ENCODE data around the gene GAPVD1.
"Not testable (repeated sequence)": the region's sequence is repeated elsewhere in the genome, so short reads cannot be mapped to it uniquely, and the experiment has no call there.

Gene GAPVD1, protein sequence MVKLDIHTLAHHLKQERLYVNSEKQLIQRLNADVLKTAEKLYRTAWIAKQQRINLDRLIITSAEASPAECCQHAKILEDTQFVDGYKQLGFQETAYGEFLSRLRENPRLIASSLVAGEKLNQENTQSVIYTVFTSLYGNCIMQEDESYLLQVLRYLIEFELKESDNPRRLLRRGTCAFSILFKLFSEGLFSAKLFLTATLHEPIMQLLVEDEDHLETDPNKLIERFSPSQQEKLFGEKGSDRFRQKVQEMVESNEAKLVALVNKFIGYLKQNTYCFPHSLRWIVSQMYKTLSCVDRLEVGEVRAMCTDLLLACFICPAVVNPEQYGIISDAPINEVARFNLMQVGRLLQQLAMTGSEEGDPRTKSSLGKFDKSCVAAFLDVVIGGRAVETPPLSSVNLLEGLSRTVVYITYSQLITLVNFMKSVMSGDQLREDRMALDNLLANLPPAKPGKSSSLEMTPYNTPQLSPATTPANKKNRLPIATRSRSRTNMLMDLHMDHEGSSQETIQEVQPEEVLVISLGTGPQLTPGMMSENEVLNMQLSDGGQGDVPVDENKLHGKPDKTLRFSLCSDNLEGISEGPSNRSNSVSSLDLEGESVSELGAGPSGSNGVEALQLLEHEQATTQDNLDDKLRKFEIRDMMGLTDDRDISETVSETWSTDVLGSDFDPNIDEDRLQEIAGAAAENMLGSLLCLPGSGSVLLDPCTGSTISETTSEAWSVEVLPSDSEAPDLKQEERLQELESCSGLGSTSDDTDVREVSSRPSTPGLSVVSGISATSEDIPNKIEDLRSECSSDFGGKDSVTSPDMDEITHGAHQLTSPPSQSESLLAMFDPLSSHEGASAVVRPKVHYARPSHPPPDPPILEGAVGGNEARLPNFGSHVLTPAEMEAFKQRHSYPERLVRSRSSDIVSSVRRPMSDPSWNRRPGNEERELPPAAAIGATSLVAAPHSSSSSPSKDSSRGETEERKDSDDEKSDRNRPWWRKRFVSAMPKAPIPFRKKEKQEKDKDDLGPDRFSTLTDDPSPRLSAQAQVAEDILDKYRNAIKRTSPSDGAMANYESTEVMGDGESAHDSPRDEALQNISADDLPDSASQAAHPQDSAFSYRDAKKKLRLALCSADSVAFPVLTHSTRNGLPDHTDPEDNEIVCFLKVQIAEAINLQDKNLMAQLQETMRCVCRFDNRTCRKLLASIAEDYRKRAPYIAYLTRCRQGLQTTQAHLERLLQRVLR (N-terminal part only)

GRCh38 chr9:125261501-125262293 lies at the start of gene GAPVD1:
TSS of gene GAPVD1 (plus strand) at chr9:125261826. CDS start at chr9:125298922, 37,096 bp downstream.
- DNase-seq (ENCODE audit: low read depth) = peak; percentile 78

GRCh38 chr9:125214186-125214585 lies 47.4 kb upstream of the GAPVD1 start:
- no peak for DNase-seq (ENCODE audit: low read depth)

- no peak for DNase-seq (ENCODE audit: low read depth)
Measured at GRCh38 chr9:125218621-125219020, 43.0 kb upstream of the GAPVD1 start.

DNA sequence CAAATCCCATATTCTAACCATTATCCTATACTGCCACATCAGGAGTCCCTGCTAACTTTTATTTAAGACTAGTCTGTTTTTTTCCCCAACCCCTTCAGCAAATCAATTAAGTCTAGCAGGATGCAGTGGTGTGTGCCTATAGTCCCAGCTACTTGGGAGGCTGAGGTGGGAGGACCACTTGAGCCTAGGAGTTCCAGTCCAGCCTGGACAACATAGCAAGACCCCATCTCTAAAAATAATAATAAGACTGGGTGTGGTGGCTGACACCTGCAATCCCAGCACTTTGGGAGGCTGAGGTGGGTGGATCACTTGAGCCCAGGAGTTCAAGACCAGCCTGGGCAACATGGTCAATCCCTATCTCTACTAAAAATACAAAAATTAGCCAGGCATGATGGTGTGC lies 36.8 kb upstream of the GAPVD1 start:
- DNase-seq (ENCODE audit: low read depth) = not testable (repeated sequence)

- DNase-seq (ENCODE audit: low read depth) = no peak
Measured at GRCh38 chr9:125227761-125228160, 33.9 kb upstream of the GAPVD1 start.

DNA sequence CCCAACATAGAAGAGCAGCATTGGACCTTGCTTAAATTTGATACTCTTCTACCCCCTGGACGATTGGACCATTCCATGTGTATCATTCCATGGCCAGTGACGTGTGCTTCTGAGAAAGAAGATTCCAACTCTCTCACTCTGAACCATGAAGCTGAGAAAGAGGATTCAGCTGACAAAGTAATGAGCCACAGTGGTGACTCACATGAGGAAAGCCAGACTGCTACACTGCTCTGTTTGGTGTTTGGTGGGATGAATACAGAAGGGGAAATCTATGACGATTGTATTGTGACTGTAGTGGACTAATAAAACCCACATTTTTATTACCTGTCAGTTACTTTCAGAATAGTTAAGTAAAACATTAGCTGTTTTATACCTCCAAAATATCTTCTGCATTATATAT lies 27.9 kb upstream of the GAPVD1 start:
- DNase-seq (ENCODE audit: low read depth) = no peak

DNA sequence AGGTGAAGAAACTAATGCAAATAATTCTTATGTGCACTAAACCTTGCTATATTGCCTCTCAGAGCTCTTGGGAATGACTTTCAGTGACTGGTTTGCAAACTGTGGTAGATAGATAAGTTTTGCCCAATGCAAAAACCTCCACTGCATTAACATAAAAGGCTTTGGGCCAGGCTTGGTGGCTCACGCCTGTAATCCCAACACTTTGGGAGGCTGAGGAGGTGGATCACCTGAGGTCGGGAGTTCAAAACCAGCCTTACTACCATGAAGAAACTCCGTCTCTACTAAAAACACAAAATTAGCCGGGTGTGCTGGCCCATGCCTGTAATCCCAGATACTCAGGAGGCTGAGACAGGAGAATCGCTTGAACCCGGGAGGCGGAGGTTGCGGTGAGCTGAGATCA lies 27.5 kb upstream of the GAPVD1 start:
- DNase-seq (ENCODE audit: low read depth) = not testable (repeated sequence)

- no peak for DNase-seq (ENCODE audit: low read depth)
Measured at GRCh38 chr9:125235804-125236519, 25.7 kb upstream of the GAPVD1 start.

- not testable (repeated sequence) for DNase-seq (ENCODE audit: low read depth)
Measured at GRCh38 chr9:125236520-125237159, 25.0 kb upstream of the GAPVD1 start.

GRCh38 chr9:125238127-125238914 lies 23.3 kb upstream of the GAPVD1 start:
- DNase-seq (ENCODE audit: low read depth) = no peak

GRCh38 chr9:125238915-125239446 lies 22.6 kb upstream of the GAPVD1 start:
- no peak for DNase-seq (ENCODE audit: low read depth)

DNA sequence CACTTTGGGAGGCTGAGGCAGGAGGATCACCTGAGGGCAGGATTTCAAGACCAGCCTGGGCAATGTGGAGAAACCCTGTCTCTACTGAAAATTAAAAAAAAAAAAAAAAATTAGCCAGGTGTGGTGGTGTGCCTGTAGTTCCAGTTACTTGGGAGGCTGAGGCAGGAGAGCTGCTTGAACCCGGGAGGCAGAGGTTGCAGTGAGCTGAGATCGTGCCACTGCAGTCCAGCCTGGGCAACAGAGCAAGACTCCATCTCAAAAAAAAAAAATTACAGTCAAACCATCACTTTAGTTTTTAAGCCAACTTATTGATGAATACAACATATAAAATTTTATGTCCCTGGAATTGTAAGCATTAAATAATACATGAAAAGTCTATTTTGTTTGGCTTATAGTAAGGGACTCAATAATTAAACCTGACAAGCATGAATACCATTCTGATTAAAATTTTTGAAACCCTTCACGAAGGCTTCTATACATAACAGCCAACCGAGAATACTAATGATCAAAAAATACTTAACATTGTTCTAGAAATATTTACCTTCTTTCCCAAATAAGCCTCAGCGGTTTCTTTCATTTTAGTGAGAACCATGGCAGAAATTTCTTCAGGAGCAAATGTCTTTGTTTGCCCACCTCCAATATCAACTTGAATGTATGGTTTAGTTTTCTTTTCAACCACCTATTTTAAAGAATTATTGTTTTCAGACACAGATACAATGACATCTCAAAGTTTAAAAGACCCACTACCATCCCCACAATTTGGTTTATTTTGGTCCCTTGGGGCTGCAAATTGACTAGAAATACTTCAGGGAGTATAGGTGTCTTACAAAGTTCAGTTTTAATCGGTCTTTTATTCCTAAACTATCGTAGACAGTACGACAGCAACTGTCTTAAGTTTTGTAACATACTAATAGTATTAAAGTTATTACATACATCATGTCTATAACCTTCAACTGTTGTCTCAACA lies 21.7 kb upstream of the GAPVD1 start:
- DNase-seq (ENCODE audit: low read depth) = no peak

DNA sequence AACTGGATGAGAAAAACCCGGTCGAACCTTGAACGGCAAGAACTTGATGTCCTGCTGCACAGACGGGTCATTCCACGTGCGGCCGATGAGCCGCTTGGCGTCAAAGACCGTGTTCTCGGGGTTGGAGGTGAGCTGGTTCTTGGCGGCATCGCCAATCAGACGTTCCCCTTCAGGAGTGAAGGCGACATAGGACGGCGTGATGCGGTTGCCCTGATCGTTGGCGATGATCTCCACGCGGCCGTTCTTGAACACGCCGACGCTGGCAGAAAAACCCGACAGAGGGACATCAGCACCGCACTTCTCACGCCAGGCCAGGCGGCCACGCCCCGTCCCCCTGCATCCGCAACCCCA lies 21.0 kb upstream of the GAPVD1 start:
- DNase-seq (ENCODE audit: low read depth) = peak; percentile 4

DNA sequence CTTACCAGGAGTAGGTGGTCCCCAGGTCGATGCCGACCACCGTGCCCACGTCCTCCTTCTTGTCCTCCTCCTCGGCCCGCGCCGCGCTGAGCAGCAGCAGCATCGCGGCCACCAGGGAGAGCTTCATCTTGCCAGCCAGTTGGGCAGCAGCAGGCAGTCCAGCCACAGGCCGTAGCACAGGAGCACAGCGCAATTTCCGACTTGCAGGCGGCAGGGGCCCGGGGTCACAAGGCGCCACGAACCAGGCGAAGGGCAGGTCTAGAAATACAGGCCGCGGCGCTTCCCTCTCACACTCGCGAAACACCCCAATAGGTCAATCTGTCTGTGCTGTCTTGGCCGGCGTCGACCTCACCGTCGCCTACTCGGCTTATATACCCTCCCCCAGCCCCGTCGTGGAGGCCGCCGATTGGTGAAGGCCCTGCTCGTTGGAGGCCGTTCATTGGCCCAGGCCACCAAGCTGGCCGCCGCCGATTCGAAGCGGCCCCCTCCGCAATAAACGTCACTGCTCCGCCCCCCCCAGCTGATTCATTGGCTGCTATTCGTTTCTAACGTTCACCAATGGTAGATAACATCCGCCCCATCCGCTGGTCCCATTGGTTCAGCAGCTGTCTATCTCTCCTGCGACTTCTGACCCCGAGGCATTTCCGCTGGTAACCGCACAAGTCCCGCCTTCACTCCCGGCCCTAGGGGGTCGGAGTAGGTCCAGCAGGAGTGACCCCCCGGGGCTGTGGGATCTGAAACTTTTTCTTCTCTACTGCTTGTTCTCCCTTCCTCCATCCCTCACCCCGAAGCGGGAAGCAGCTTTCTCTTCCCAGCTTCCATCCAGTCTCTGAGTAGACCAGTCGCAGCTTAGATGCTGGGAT lies 20.4 kb upstream of the GAPVD1 start, which contains the start of gene HSPA5:
HSPA5 (minus strand) TSS at position 344 of the 863 bp plus-strand sequence; CDS start at position 127, 217 bp downstream.
- DNase-seq (ENCODE audit: low read depth) = peak; percentile 99

- peak; percentile 11 for DNase-seq (ENCODE audit: low read depth)
Measured at GRCh38 chr9:125241863-125242739, 19.5 kb upstream of the GAPVD1 start.

GRCh38 chr9:125243792-125244260 lies 17.8 kb upstream of the GAPVD1 start:
- no peak for DNase-seq (ENCODE audit: low read depth)

Data from T-helper 22 cell (primary cell).